Osteocyte (in vitro differentiated cells): ENCODE data around the gene PRTFDC1. TPM values are rescaled to one million over a fixed set of nuclear protein-coding genes. Genes with fewer than 3 reads are reported as not detected.

Source experiments
- DNase-seq: peaks from one replicate; pipeline ENCODE4 v3.0.0; 2021; ENCODE audit warnings: mixed read lengths; ENCODE audit not compliant: unreplicated experiment; ENCODE audit errors: extremely low spot score
- H3K27ac Mint-ChIP-seq: one replicate; pipeline ENCODE4 v1.8.0; 2021; ENCODE audit warnings: mild to moderate bottlenecking, mixed read lengths; ENCODE audit not compliant: unreplicated experiment
- H3K27me3 Mint-ChIP-seq: one replicate; pipeline ENCODE4 v1.8.0; 2021; ENCODE audit warnings: mixed read lengths; ENCODE audit not compliant: unreplicated experiment
- H3K36me3 Mint-ChIP-seq: one replicate; pipeline ENCODE4 v1.8.0; 2021; ENCODE audit warnings: mixed read lengths; ENCODE audit not compliant: unreplicated experiment
- H3K4me1 Mint-ChIP-seq: one replicate; pipeline ENCODE4 v1.8.0; 2021; ENCODE audit warnings: mixed read lengths; ENCODE audit not compliant: unreplicated experiment
- H3K4me3 Mint-ChIP-seq: one replicate; pipeline ENCODE4 v1.8.0; 2021; ENCODE audit warnings: mild to moderate bottlenecking, moderate library complexity, mixed read lengths; ENCODE audit not compliant: unreplicated experiment
- H3K9me3 Mint-ChIP-seq: one replicate; pipeline ENCODE4 v1.8.0; 2021; ENCODE audit warnings: mixed read lengths; ENCODE audit not compliant: unreplicated experiment
- total RNA-seq: library from RNA; stranded (reverse); gene quantifications from 2 replicates; pipeline ENCODE4 v1.2.1, GENCODE V29; 2021
- TF ChIP-seq, protein P1 (sequence below): fragments of 200-600 bp; sonication (generic); IDR thresholded peaks from 2 replicates; pipeline ENCODE4 v1.5.0; 2021; ENCODE audit warnings: antibody characterized with exemption, mild to moderate bottlenecking, moderate library complexity

Gene PRTFDC1
- total RNA-seq, 1 donor from 2014 or later = 4.4 TPM

DNA sequence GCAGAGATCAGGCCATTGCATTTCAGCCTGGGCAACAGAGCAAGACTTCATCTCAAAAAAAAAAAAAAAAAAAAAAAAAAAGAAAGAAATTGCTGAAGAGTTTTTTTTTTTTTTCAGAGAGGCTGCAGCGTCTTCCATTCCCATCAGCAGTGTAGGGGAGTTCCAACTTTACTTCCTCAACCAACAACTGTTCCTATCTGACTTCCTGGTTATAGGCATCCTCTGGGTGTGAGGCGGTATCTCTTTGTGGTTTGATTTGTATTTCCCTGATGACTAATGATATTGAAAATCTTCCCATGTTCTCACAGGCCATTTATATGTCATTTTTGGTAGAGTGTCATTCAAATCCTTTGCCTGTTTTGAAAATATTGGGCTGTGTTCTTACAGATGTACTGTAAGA, 40.2 kb downstream of the PRTFDC1 start:
- TF ChIP-seq, protein P1, sequence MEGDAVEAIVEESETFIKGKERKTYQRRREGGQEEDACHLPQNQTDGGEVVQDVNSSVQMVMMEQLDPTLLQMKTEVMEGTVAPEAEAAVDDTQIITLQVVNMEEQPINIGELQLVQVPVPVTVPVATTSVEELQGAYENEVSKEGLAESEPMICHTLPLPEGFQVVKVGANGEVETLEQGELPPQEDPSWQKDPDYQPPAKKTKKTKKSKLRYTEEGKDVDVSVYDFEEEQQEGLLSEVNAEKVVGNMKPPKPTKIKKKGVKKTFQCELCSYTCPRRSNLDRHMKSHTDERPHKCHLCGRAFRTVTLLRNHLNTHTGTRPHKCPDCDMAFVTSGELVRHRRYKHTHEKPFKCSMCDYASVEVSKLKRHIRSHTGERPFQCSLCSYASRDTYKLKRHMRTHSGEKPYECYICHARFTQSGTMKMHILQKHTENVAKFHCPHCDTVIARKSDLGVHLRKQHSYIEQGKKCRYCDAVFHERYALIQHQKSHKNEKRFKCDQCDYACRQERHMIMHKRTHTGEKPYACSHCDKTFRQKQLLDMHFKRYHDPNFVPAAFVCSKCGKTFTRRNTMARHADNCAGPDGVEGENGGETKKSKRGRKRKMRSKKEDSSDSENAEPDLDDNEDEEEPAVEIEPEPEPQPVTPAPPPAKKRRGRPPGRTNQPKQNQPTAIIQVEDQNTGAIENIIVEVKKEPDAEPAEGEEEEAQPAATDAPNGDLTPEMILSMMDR = no peak
- no peak for DNase-seq
- Mint-ChIP-seq H3K27me3 (no peaks in the 10 kb centered on the region), H3K27ac (no peak overlapping the region), H3K36me3 (no peaks in the 10 kb centered on the region), H3K4me1 (peaks cover 24% of the 10 kb centered on the region), H3K9me3 (no peaks in the 10 kb centered on the region), H3K4me3 (no peak overlapping the region)

DNA sequence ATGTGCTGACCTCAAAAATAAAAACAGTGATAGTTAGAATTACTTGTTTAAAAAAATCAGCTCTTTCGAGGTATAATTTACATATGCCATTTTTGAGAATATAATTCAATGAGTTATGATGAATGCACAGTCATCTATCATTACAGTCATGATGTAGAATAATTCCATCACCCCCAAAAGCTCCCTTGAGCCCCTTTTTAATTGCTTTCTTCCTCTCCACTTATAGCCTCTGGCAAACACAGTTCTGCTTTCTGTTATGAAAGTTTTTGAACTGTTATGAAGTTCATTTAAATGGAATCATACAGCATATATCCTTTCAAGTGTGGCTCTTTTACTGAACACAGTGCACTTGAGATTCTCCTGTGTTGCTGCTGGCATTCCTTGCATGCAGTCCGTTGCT, 41.4 kb downstream of the PRTFDC1 start:
- Mint-ChIP-seq H3K27me3 (no peaks in the 10 kb centered on the region), H3K4me1 (peaks cover 27% of the 10 kb centered on the region), H3K9me3 (no peaks in the 10 kb centered on the region), H3K27ac (no peak overlapping the region), H3K4me3 (no peak overlapping the region), H3K36me3 (no peaks in the 10 kb centered on the region)
- no peak for DNase-seq
- TF ChIP-seq, protein P1 = no peak

DNA sequence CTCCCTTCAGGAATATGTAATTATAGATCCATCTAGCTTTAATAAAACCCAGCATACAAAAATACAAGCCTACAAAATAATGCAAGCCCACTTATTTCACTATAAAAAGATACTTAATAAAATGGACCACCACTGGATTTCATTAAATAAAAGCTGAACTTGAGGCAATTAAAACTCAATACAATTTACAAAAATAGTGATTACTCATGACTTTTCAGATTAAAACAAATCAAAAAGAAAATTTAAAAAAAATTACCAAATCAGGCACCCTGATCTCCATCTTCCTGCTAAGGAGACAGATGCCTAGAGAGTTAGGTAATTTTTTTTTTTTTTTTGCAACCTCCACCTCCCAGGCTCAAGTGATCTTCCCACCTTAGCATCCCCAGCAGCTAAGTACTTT, 41.8 kb downstream of the PRTFDC1 start:
- peaks cover 27% of the 10 kb centered on the region for H3K4me1 Mint-ChIP-seq

DNA sequence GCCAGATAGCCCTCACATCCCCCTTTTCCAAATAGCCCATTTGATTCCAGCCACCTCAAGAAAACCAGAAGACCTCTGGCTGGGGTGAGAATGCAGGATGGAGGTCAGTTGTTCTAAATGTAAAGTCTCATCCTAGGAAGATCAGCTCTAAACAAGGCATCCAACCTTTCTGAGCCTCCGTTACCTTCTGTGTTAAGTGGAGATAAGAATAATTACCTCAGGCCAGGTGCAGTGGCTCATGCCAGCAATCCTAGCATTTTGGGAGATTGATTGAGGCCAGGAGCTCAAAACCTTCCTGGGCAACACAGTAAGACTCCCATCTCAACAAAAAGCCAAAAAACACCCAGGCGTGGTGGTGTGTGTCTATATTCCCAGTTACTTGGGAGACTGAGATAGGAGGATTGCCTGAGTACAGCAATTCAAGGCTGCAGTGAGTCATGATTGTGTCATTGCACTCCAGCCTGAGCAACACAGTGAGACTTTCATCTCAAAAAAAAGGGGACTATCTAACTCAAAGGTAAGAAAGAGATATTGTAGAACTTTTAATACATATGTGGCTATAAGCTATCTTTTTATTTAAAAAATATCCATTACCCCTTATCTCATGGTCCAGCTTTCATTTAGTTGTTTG, 43.5 kb downstream of the PRTFDC1 start:
- Mint-ChIP-seq H3K9me3 (no peaks in the 10 kb centered on the region), H3K27ac (no peak overlapping the region), H3K36me3 (no peaks in the 10 kb centered on the region), H3K4me3 (no peak overlapping the region), H3K4me1 (peaks cover 27% of the 10 kb centered on the region), H3K27me3 (no peaks in the 10 kb centered on the region)
- DNase-seq = no peak
- TF ChIP-seq, protein P1 = no peak

More for the DNA sequence above, 41.8 kb downstream of the PRTFDC1 start:
- Mint-ChIP-seq H3K27me3 (no peaks in the 10 kb centered on the region), H3K36me3 (no peaks in the 10 kb centered on the region), H3K9me3 (no peaks in the 10 kb centered on the region), H3K27ac (no peak overlapping the region), H3K4me3 (no peak overlapping the region)
- TF ChIP-seq, protein P1 = no peak
- DNase-seq = no peak

DNA sequence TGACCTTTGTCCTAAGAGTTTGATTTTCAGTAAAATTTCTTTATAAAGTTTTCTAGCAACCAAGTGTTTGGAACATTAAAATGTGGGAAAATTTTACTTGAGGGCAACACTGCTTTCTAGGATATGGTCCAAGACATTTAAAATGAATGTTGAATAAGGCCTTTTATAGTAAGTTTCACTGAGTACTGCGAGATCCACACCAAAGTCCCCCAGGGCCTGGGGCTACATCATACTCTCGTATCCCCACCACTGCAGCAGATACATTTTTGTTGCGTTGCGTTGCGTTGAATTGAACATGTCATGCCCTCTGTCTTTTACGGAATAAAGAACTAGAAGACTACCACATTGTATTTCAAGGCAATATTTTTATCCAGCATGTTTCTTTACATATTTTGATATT, 44.5 kb downstream of the PRTFDC1 start:
- Mint-ChIP-seq H3K27me3 (no peaks in the 10 kb centered on the region), H3K36me3 (no peaks in the 10 kb centered on the region), H3K4me3 (no peak overlapping the region), H3K4me1 (peaks cover 27% of the 10 kb centered on the region), H3K9me3 (no peaks in the 10 kb centered on the region), H3K27ac (no peak overlapping the region)
- TF ChIP-seq, protein P1 = no peak
- DNase-seq = no peak
